Ishikawa (cell line): Measurements from ENCODE around the gene KCNC2.

Source experiments
- CEBPB ChIP-seq: IDR thresholded peaks from 2 replicates; pipeline ENCODE4 v1.6.1; 2012
- CREB1 ChIP-seq: IDR thresholded peaks from 2 replicates; pipeline ENCODE4 v1.6.1; 2012; ENCODE audit warnings: low read depth
- EGR1 ChIP-seq: IDR thresholded peaks from 2 replicates; pipeline ENCODE4 v1.6.1; 2012
- EP300 ChIP-seq: IDR thresholded peaks from 2 replicates; pipeline ENCODE4 v1.6.1; 2012; ENCODE audit warnings: borderline replicate concordance
- FOXM1 ChIP-seq: IDR thresholded peaks from 2 replicates; pipeline ENCODE4 v1.6.1; 2012; ENCODE audit warnings: low read depth, borderline replicate concordance
- NFIC ChIP-seq: IDR thresholded peaks from 2 replicates; pipeline ENCODE4 v1.6.1; 2012
- RAD21 ChIP-seq: IDR thresholded peaks from 2 replicates; pipeline ENCODE4 v1.6.1; 2012; ENCODE audit warnings: low read depth
- TAF1 ChIP-seq: IDR thresholded peaks from 2 replicates; pipeline ENCODE4 v1.6.1; 2012; ENCODE audit warnings: low read depth, mild to moderate bottlenecking
- TCF12 ChIP-seq: IDR thresholded peaks from 2 replicates; pipeline ENCODE4 v1.6.1; 2012; ENCODE audit warnings: low read depth
- TEAD4 ChIP-seq: IDR thresholded peaks from 2 replicates; pipeline ENCODE4 v1.6.1; 2012
- YY1 ChIP-seq: IDR thresholded peaks from 2 replicates; pipeline ENCODE4 v1.6.1; 2012; ENCODE audit warnings: low read depth
- ZBTB7A ChIP-seq: IDR thresholded peaks from 2 replicates; pipeline ENCODE4 v1.6.1; 2012; ENCODE audit warnings: low read depth
- TF ChIP-seq, protein P1 (sequence below): IDR thresholded peaks from 2 replicates; pipeline ENCODE4 v1.6.1; 2012
- TF ChIP-seq, protein P2 (sequence below): IDR thresholded peaks from 2 replicates; pipeline ENCODE4 v1.6.1; 2012
- TF ChIP-seq, protein P3 (sequence below): IDR thresholded peaks from 2 replicates; pipeline ENCODE4 v1.6.1; 2012; ENCODE audit warnings: low read depth, mild to moderate bottlenecking

Gene KCNC2

DNA sequence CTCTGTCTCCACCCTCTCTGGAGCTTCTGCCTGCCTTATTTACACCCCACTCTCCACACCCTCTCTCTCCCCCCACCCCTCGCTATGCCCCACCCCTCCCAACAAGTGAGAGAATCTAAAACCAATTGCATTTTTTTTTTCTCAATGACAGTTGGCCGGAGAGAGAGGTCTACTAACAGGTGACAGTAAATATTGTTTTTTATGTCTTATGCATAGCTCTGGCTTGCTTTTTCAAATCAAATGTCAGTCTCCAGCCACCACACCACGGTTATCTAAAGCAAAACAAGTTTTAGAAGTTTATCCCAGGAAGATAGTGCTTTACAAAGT lies at the start of gene KCNC2:
Gene KCNC2, minus strand, starts transcription at position 28 of the 327 bp plus-strand sequence.
- no peak for TF ChIP-seq EP300
- TF ChIP-seq, protein P1, sequence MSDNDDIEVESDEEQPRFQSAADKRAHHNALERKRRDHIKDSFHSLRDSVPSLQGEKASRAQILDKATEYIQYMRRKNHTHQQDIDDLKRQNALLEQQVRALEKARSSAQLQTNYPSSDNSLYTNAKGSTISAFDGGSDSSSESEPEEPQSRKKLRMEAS: no peak
- no peak for TF ChIP-seq CREB1
- TF ChIP-seq TCF12: no peak
- TF ChIP-seq TAF1: no peak
- TF ChIP-seq EGR1: no peak
- no peak for TF ChIP-seq FOXM1
- TF ChIP-seq, protein P2, sequence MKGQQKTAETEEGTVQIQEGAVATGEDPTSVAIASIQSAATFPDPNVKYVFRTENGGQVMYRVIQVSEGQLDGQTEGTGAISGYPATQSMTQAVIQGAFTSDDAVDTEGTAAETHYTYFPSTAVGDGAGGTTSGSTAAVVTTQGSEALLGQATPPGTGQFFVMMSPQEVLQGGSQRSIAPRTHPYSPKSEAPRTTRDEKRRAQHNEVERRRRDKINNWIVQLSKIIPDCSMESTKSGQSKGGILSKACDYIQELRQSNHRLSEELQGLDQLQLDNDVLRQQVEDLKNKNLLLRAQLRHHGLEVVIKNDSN: no peak

DNA sequence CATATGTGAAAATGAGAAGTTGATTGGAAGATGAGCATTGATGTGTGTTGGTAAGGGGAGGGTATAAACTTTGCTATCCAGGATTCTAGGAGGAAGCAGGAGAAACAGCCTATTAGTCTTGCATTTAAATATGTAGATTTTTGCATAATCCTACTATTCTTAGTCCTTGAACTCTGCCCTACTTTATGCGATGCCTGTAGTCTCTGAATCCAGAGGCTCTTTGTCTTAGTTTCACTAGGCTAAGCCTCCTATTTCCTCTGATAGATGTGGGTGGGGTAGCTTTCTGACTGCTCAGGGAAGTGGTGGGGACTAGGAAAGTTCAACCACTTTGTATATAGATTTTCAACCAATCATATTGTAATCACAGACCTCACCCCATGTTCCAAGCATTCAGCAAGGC lies 49.5 kb upstream of the KCNC2 start:
- TF ChIP-seq EGR1: no peak

DNA sequence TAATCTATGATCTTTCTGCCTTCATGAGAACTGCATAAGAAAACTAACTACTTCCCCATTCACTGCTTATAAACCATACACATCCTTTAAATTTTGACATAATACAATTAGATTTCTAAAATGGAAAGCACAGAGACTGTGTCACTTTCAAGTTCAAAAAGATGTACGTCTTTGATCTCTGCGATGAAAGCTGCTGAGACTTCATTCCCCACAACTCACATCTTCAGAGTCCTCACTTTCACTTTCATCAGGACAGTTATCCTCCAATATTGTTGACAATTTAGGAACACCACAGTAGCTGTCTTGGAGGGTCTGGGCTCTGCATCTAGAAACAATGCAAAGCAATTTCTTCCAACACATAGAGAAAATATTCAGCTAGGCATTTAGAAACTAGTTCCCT lies 47.9 kb upstream of the KCNC2 start:
- TF ChIP-seq FOXM1 (no peak), TAF1 (no peak), TCF12 (no peak), EP300 (no peak), EGR1 (no peak), CREB1 (no peak), YY1 (no peak), CEBPB (no peak), RAD21 (no peak), TEAD4 (no peak), ZBTB7A (no peak), NFIC (no peak)
- TF ChIP-seq, protein P3, sequence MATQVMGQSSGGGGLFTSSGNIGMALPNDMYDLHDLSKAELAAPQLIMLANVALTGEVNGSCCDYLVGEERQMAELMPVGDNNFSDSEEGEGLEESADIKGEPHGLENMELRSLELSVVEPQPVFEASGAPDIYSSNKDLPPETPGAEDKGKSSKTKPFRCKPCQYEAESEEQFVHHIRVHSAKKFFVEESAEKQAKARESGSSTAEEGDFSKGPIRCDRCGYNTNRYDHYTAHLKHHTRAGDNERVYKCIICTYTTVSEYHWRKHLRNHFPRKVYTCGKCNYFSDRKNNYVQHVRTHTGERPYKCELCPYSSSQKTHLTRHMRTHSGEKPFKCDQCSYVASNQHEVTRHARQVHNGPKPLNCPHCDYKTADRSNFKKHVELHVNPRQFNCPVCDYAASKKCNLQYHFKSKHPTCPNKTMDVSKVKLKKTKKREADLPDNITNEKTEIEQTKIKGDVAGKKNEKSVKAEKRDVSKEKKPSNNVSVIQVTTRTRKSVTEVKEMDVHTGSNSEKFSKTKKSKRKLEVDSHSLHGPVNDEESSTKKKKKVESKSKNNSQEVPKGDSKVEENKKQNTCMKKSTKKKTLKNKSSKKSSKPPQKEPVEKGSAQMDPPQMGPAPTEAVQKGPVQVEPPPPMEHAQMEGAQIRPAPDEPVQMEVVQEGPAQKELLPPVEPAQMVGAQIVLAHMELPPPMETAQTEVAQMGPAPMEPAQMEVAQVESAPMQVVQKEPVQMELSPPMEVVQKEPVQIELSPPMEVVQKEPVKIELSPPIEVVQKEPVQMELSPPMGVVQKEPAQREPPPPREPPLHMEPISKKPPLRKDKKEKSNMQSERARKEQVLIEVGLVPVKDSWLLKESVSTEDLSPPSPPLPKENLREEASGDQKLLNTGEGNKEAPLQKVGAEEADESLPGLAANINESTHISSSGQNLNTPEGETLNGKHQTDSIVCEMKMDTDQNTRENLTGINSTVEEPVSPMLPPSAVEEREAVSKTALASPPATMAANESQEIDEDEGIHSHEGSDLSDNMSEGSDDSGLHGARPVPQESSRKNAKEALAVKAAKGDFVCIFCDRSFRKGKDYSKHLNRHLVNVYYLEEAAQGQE: no peak
- TF ChIP-seq, protein P2: no peak
- TF ChIP-seq, protein P1: no peak

DNA sequence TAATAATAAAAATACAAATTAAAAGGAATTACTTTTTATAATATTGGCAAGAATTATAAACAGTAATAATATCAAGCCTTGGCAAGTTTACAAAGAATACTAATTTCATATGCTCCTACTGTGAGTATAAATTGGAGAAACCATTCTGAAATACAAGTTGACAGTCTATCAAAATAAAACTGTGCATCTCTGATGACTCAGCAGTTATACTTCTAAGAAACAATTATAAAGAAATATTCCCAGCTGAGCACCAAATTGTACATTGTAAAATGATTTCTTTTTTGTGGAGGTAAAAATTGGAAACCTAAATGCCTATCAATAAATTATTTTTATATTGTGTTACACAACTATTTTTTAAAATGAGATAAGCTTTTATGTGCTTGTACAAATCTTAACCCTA lies 35.5 kb upstream of the KCNC2 start:
- TF ChIP-seq CEBPB (no peak), CREB1 (no peak), TAF1 (no peak), TEAD4 (no peak), RAD21 (no peak), NFIC (no peak), EP300 (no peak), YY1 (no peak), EGR1 (no peak), TCF12 (no peak), FOXM1 (no peak), ZBTB7A (no peak)
- TF ChIP-seq, protein P1: no peak
- TF ChIP-seq, protein P2: no peak
- TF ChIP-seq, protein P3: no peak

DNA sequence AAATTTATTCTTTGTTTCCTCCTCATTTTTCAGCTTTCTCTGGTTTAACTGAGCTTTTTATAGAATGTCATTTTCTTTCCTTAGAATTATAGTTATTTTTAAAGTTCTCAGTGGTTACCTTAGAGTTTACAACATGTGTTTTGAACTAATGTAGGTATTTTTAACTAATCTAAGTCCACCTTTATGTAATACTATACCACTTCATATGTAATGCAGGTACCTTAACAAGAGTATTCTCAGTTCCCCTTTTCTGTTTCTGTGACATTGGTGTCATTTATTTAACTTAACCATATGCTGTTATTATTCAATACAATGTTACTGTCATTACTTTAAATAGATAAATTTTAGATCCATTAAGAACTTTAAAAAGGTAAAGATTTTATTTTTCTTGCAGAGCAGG lies 30.3 kb upstream of the KCNC2 start:
- TF ChIP-seq RAD21: no peak

DNA sequence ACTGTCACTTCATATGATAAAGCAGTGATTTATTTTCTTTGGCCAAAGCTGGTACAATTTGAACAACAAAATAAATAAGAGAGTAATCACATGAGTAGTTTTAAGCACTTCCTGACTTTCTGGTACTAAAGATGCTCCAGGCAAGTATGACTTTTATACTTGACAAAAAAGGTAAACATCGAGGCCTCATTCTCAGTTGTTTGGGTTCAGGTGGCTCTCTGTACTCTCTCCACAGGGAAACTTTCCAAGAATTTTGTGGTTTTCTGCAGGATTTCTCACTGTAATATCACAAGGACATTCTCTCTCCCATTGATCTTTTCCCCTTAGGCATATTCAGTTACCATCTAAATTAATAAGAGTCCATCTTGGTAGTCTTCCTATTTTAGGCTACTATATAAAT lies 26.6 kb upstream of the KCNC2 start:
- no peak for TF ChIP-seq TAF1
- no peak for TF ChIP-seq EGR1
- TF ChIP-seq TCF12: no peak
- TF ChIP-seq, protein P3: no peak
- TF ChIP-seq CREB1: no peak
- no peak for TF ChIP-seq RAD21
- TF ChIP-seq ZBTB7A: no peak
- TF ChIP-seq, protein P2: no peak
- no peak for TF ChIP-seq FOXM1
- TF ChIP-seq YY1: no peak
- TF ChIP-seq CEBPB: no peak
- TF ChIP-seq NFIC: no peak
- TF ChIP-seq TEAD4: no peak
- no peak for TF ChIP-seq EP300
- TF ChIP-seq, protein P1: no peak
